ENCODE measurements around the gene FGF18. TPM values are rescaled to one million over a fixed set of nuclear protein-coding genes. Genes with fewer than 3 reads are reported as not detected.

FGF18 gene
- total RNA-seq, 6 donors from 2014 or later = 0.44 to 4.6 (median 1.4) TPM

DNA sequence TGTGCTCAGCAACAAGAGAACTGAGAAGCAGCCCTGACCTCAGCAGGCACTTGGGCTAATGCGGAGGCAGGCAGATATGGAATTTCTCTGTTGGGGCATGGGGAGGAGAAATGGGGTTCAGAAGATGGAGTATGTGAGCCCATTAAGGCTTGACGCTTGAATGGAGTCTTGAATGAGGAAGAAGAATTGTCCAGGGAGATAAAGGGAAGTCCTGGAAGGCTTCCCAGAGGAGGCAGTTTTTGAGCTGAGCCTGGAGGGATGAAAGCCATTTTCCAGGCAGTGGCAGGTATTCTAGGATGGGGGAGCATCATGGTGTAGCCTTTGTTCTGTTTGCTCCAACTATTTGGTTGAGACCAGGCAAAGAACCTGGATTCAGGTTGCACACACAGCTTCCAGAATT is 34.5 kb downstream of the FGF18 start:
- 94% methylated on average over 2 of the region's 2 CpGs for WGBS, 2 donors
- TF ChIP-seq POLR2A (IDR thresholded peaks at IDR 0.05) (no peak), POLR2AphosphoS5 (IDR thresholded peaks at IDR 0.05) (no peak), EP300 (IDR thresholded peaks at IDR 0.05) (no peak)
- TF ChIP-seq, protein P1, sequence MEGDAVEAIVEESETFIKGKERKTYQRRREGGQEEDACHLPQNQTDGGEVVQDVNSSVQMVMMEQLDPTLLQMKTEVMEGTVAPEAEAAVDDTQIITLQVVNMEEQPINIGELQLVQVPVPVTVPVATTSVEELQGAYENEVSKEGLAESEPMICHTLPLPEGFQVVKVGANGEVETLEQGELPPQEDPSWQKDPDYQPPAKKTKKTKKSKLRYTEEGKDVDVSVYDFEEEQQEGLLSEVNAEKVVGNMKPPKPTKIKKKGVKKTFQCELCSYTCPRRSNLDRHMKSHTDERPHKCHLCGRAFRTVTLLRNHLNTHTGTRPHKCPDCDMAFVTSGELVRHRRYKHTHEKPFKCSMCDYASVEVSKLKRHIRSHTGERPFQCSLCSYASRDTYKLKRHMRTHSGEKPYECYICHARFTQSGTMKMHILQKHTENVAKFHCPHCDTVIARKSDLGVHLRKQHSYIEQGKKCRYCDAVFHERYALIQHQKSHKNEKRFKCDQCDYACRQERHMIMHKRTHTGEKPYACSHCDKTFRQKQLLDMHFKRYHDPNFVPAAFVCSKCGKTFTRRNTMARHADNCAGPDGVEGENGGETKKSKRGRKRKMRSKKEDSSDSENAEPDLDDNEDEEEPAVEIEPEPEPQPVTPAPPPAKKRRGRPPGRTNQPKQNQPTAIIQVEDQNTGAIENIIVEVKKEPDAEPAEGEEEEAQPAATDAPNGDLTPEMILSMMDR (IDR thresholded peaks at IDR 0.05) = no peak
- no peaks in the 10 kb centered on the region for H3K27me3 ChIP-seq
- no peak for DNase-seq
- ATAC-seq (ENCODE audit: low FRiP score in 2 of 2) = no peak
- no peak overlapping the region for H3K4me3 ChIP-seq
- H3K4me1 ChIP-seq = peaks cover 4 to 16% (median 8%) of the 10 kb centered on the region in 4 donors
- no peaks in the 10 kb centered on the region for H3K9me3 ChIP-seq
- no peaks in the 10 kb centered on the region for H3K36me3 ChIP-seq
- H3K27ac ChIP-seq = no peak overlapping the region

DNA sequence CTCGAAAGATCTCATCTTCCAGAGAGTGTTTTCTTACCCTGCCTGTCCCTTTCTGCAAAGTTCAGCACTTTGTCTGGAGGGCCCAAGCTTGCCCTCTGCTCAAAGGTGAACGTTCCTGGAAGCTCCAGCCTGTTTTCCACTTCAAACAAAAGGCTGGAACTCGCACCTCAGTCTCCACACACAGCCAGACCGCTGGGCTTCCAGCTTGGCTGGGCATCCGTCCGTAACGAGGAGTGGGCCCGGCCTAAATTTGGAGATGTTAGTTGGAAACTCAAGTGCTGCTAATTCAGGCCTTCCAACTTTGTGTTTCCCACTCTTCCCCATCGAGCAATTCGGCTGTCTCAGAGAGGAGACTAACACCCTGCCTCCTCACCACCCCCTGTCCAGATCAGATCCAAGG is 35.1 kb downstream of the FGF18 start:
- Histone ChIP-seq H3K27ac (no peak overlapping the region), H3K9me3 (no peaks in the 10 kb centered on the region), H3K4me1 (peaks cover 4 to 16% (median 8%) of the 10 kb centered on the region in 4 donors), H3K4me3 (no peak overlapping the region), H3K36me3 (no peaks in the 10 kb centered on the region), H3K27me3 (no peaks in the 10 kb centered on the region)
- 83 to 84% methylated on average over 10 of the region's 10 CpGs for WGBS, 2 donors
- ATAC-seq (ENCODE audit: low FRiP score in 2 of 2) (no peak), DNase-seq (no peak)
- TF ChIP-seq EP300 (IDR thresholded peaks at IDR 0.05) = no peak
- no peak for TF ChIP-seq POLR2A (IDR thresholded peaks at IDR 0.05)
- no peak for TF ChIP-seq POLR2AphosphoS5 (IDR thresholded peaks at IDR 0.05)
- TF ChIP-seq, protein P1 (IDR thresholded peaks at IDR 0.05) = no peak

DNA sequence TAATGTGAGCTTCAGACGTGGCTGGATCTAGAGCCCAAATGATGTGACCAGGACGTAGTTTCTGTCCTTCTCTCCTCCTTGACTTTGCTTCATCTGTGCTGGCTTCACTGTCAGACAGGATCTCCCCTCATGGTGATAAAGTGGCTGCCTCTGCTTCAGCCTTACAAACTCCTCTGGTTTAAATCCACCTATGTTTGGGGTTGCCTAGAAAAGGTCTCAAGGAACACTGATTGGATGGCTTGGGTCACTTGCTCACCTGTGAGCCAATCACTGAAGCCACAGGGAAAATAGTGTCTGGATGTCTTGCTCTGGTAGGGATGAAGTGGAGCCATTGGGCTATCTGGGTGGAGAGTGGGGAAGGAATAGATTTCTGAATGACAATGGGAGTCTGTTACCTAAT is 36.1 kb downstream of the FGF18 start:
- Histone ChIP-seq H3K27ac (no peak overlapping the region), H3K27me3 (no peaks in the 10 kb centered on the region), H3K4me1 (peaks cover 4 to 9% (median 5%) of the 10 kb centered on the region in 4 donors), H3K36me3 (no peaks in the 10 kb centered on the region), H3K4me3 (no peak overlapping the region), H3K9me3 (no peaks in the 10 kb centered on the region)
- WGBS, 2 donors = 80 to 82% methylated on average over 2 of the region's 2 CpGs
- no peak for DNase-seq
- no peak for TF ChIP-seq EP300 (IDR thresholded peaks at IDR 0.05)
- TF ChIP-seq, protein P1 (IDR thresholded peaks at IDR 0.05) = no peak
- TF ChIP-seq POLR2AphosphoS5 (IDR thresholded peaks at IDR 0.05) = no peak
- no peak for TF ChIP-seq POLR2A (IDR thresholded peaks at IDR 0.05)
- no peak for ATAC-seq (ENCODE audit: low FRiP score in 2 of 2)

DNA sequence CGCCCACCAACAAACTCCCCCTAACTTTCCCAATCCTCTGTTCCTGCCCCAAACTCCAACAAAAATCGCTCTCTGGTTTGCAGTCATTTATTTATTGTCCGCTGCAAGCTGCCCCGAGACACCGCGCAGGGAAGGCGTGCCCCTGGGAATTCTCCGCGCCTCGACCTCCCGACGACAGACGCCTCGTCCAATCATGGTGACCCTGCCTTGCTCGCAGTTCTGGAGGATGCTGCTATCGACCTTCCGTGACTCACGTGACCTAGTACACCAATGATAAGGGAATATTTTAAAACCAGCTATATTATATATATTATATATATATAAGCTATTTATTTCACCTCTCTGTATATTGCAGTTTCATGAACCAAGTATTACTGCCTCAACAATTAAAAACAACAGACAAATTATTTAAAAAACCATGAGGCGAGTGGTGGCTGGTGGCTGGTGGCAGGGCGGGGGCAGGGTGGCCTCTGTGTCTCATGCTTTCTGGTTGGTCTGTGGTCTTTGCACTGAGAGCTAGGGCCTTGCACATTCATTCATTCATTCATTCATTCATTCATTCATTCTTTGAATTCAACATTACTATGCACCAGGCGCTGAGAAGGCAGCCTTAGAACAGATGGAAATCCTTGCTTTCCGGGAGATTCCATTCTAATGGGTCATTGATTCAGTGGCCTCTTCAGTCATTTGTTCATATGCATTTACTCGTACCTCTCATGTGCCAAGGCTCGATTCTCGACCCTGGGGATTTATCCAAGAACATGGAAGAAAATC is 37.9 kb downstream of the FGF18 start:
- no peak overlapping the region for H3K4me3 ChIP-seq
- H3K27me3 ChIP-seq = no peaks in the 10 kb centered on the region
- H3K27ac ChIP-seq = no peak overlapping the region
- ATAC-seq (ENCODE audit: low FRiP score in 2 of 2) (no peak), DNase-seq (no peak)
- TF ChIP-seq EP300 (IDR thresholded peaks at IDR 0.05) = no peak
- TF ChIP-seq POLR2A (IDR thresholded peaks at IDR 0.05) = no peak
- TF ChIP-seq, protein P1 (IDR thresholded peaks at IDR 0.05) = no peak
- TF ChIP-seq POLR2AphosphoS5 (IDR thresholded peaks at IDR 0.05) = no peak
- H3K36me3 ChIP-seq = no peaks in the 10 kb centered on the region
- H3K9me3 ChIP-seq = no peaks in the 10 kb centered on the region
- WGBS, 2 donors = 91 to 93% methylated on average over 25 of the region's 25 CpGs
- no peaks in the 10 kb centered on the region for H3K4me1 ChIP-seq

DNA sequence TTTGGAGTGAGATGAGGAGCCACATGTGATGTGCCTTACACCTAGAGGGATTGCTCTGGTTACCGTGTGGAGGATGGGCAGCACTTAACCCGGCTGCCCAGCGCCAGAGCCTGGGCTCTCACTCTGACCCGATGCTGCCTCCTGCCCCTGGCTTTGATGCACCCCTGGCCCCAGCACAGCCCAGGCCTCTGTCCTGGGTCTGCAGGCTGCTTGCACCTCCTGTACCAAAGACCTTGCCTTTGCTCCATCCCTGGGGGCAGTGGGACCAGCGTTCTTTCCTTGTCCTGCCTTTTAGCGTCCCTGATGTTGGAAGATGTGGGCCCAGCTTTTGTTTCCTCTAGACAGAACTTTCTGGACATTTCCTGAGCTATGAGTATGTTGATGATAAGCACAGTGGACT is 40.4 kb downstream of the FGF18 start:
- WGBS, 2 donors = 70 to 82% methylated on average over 4 to 6 of the region's 6 CpGs
- no peak for TF ChIP-seq POLR2AphosphoS5 (IDR thresholded peaks at IDR 0.05)
- no peak for TF ChIP-seq EP300 (IDR thresholded peaks at IDR 0.05)
- no peak for TF ChIP-seq POLR2A (IDR thresholded peaks at IDR 0.05)
- TF ChIP-seq, protein P1 (IDR thresholded peaks at IDR 0.05) = no peak
- ATAC-seq (ENCODE audit: low FRiP score in 2 of 2) = no peak
- no peak for DNase-seq
- H3K36me3 ChIP-seq = no peaks in the 10 kb centered on the region
- no peak overlapping the region for H3K27ac ChIP-seq
- H3K27me3 ChIP-seq = no peaks in the 10 kb centered on the region
- H3K4me3 ChIP-seq = no peak overlapping the region
- no peaks in the 10 kb centered on the region for H3K9me3 ChIP-seq
- H3K4me1 ChIP-seq = no peaks in the 10 kb centered on the region

Data from upper lobe of left lung (tissue), 6 donors.